Glutamatergic neuron (in vitro differentiated cells): ENCODE measurements around the gene GPR37. TPM values are rescaled to one million over a fixed set of nuclear protein-coding genes. Genes with fewer than 3 reads are reported as not detected.

Source experiments
- DNase-seq: peaks from one replicate; pipeline ENCODE4 v3.0.0; 2022
- H3K27ac Mint-ChIP-seq: one replicate; pipeline ENCODE4 v1.8.0; 2020; ENCODE audit warnings: mild to moderate bottlenecking, mixed read lengths, inconsistent platforms; ENCODE audit not compliant: unreplicated experiment
- H3K27me3 Mint-ChIP-seq: one replicate; pipeline ENCODE4 v1.8.0; 2020; ENCODE audit warnings: mild to moderate bottlenecking, moderate library complexity, mixed read lengths, inconsistent platforms; ENCODE audit not compliant: unreplicated experiment
- H3K36me3 Mint-ChIP-seq: one replicate; pipeline ENCODE4 v1.8.0; 2020; ENCODE audit warnings: mild to moderate bottlenecking, mixed read lengths, inconsistent platforms; ENCODE audit not compliant: unreplicated experiment
- H3K4me1 Mint-ChIP-seq: one replicate; pipeline ENCODE4 v1.8.0; 2020; ENCODE audit warnings: mild to moderate bottlenecking, low read depth, mixed read lengths, inconsistent platforms; ENCODE audit not compliant: unreplicated experiment
- H3K4me3 Mint-ChIP-seq: one replicate; pipeline ENCODE4 v1.8.0; 2020; ENCODE audit warnings: mild to moderate bottlenecking, mixed read lengths, inconsistent platforms; ENCODE audit not compliant: unreplicated experiment
- H3K9me3 Mint-ChIP-seq: one replicate; pipeline ENCODE4 v1.8.0; 2020; ENCODE audit warnings: mild to moderate bottlenecking, moderate library complexity, mixed read lengths, inconsistent platforms; ENCODE audit not compliant: unreplicated experiment
- total RNA-seq: library from RNA; stranded (reverse); fragmentation: NEBNext Ultra II Directional; extraction: Animal tissue kit (Norgen Biotek cat#: 25700); gene quantifications from one replicate; pipeline ENCODE4 v1.2.1, GENCODE V29; 2021; ENCODE audit not compliant: unreplicated experiment
- TF ChIP-seq, protein P1 (sequence below): fragments of 200-600 bp; sonication (generic); IDR thresholded peaks from one replicate; pipeline ENCODE4 v1.5.0; 2021; ENCODE audit not compliant: partially characterized antibody, unreplicated experiment

The GPR37 gene
- total RNA-seq, 1 donor from 2014 or later: 6.3 TPM

GRCh38 chr7:124796771-124797170, 31.2 kb upstream of the GPR37 start:
- Mint-ChIP-seq H3K9me3 (no peaks in the 10 kb centered on the region), H3K36me3 (peaks cover 10% of the 10 kb centered on the region), H3K4me3 (no peak overlapping the region), H3K27me3 (no peaks in the 10 kb centered on the region), H3K27ac (no peak overlapping the region), H3K4me1 (no peaks in the 10 kb centered on the region)
- TF ChIP-seq, protein P1, sequence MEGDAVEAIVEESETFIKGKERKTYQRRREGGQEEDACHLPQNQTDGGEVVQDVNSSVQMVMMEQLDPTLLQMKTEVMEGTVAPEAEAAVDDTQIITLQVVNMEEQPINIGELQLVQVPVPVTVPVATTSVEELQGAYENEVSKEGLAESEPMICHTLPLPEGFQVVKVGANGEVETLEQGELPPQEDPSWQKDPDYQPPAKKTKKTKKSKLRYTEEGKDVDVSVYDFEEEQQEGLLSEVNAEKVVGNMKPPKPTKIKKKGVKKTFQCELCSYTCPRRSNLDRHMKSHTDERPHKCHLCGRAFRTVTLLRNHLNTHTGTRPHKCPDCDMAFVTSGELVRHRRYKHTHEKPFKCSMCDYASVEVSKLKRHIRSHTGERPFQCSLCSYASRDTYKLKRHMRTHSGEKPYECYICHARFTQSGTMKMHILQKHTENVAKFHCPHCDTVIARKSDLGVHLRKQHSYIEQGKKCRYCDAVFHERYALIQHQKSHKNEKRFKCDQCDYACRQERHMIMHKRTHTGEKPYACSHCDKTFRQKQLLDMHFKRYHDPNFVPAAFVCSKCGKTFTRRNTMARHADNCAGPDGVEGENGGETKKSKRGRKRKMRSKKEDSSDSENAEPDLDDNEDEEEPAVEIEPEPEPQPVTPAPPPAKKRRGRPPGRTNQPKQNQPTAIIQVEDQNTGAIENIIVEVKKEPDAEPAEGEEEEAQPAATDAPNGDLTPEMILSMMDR: no peak
- DNase-seq: no peak

- no peaks in the 10 kb centered on the region for H3K27me3 Mint-ChIP-seq
- H3K27ac Mint-ChIP-seq: no peak overlapping the region
- no peak for DNase-seq
- no peaks in the 10 kb centered on the region for H3K9me3 Mint-ChIP-seq
- H3K4me1 Mint-ChIP-seq: no peaks in the 10 kb centered on the region
- no peak overlapping the region for H3K4me3 Mint-ChIP-seq
- TF ChIP-seq, protein P1: no peak
- H3K36me3 Mint-ChIP-seq: peaks cover 10% of the 10 kb centered on the region
These were observed 27.1 kb upstream of the GPR37 start for GRCh38 chr7:124792696-124793095.

DNA sequence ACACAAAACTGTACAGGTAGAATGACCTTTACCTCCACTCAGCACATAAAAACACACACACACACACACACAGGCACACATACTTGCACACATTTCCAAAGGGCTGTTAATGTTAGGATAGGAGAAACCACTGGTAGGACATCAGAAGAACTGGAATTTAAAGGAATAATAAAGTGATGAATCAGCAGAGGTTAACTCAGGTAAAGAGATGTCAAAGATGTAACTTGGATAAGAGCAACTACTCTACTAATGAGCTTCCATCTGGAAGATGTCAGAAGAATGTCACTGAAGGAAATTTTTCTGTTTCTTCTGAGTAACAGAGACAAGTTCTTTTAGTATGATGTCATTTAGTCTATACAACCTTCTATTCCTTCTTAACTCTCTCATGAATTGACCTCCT, 26.4 kb upstream of the GPR37 start:
- Mint-ChIP-seq H3K36me3 (peaks cover 10% of the 10 kb centered on the region), H3K9me3 (no peaks in the 10 kb centered on the region), H3K4me1 (no peaks in the 10 kb centered on the region), H3K27ac (no peak overlapping the region), H3K4me3 (no peak overlapping the region), H3K27me3 (no peaks in the 10 kb centered on the region)
- no peak for DNase-seq
- TF ChIP-seq, protein P1: no peak

DNA sequence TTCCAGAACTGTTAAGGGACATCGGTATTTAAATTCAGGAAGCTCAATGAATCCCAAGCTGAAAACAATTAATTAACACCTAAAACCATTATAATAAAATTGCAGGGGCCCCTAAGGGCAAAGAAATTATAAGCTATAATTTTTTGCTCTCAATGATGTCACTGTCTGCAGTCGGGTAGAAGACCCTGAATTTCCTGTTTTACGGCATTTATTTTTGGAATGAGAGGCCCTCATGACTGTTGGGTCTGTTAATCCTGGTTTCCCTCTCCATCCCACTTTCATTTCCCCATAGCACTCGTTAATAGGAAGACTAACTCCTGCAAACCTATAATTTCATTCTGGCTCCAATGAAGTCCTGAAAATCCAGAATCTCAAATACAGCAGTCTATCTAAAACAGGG, 25.8 kb upstream of the GPR37 start:
- H3K27ac Mint-ChIP-seq: no peak overlapping the region
- H3K4me3 Mint-ChIP-seq: no peak overlapping the region
- H3K27me3 Mint-ChIP-seq: no peaks in the 10 kb centered on the region
- H3K9me3 Mint-ChIP-seq: no peaks in the 10 kb centered on the region
- no peak for DNase-seq
- no peaks in the 10 kb centered on the region for H3K4me1 Mint-ChIP-seq
- peaks cover 7% of the 10 kb centered on the region for H3K36me3 Mint-ChIP-seq
- TF ChIP-seq, protein P1: no peak

DNA sequence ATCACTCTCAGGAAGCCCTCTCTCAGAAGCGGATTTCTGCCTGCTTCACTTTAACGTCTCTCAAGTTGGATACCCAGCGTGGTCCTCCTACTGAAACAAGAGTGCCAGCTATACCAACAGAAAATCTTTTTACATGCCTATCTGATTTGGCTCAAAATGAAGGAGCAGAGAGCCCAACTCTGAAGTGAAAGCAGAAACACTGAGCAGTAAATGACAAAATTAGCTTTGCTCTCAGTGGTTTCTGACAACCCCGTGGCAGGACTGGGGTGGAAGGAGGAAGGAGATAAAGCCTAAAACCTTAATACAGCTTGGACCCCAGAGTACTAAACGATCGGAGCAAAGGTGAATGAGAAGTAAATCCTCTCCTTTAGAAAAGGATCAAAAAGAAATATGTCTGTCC, 25.1 kb upstream of the GPR37 start:
- no peak overlapping the region for H3K4me3 Mint-ChIP-seq
- no peaks in the 10 kb centered on the region for H3K36me3 Mint-ChIP-seq
- no peaks in the 10 kb centered on the region for H3K9me3 Mint-ChIP-seq
- no peaks in the 10 kb centered on the region for H3K4me1 Mint-ChIP-seq
- H3K27me3 Mint-ChIP-seq: no peaks in the 10 kb centered on the region
- H3K27ac Mint-ChIP-seq: no peak overlapping the region
- no peak for DNase-seq
- TF ChIP-seq, protein P1: no peak
